Keratinocyte (primary cell): Measurements from ENCODE around the gene RFWD3.

Source experiments
- CTCF ChIP-seq, 3 experiments: IDR thresholded peaks in 1 of 3; conservative IDR thresholded peaks in 1 of 3; optimal IDR thresholded peaks in 1 of 3; 2 replicates in 2 of 3; 3 replicates in 1 of 3; pipeline versions ENCODE3 to v1.5.1; 2011; ENCODE audit warnings: low read length in 3 of 3, mild to moderate bottlenecking in 3 of 3, moderate library complexity in 2 of 3, control low read depth in 1 of 3, inconsistent platforms in 1 of 3; ENCODE audit not compliant: insufficient read depth in 2 of 3; ENCODE audit errors: extremely low read depth in 1 of 3
- EZH2 ChIP-seq: IDR thresholded peaks from one replicate; pipeline ENCODE4 v1.6.1; 2012; ENCODE audit warnings: inconsistent platforms, mild to moderate bottlenecking, low read length, moderate library complexity

- TF ChIP-seq CTCF (optimal IDR thresholded peaks at IDR 0.05 in 1 of 3, IDR thresholded peaks at IDR 0.05 in 1 of 3, conservative IDR thresholded peaks at IDR 0.05 in 1 of 3; ENCODE audit: extremely low read depth in 1 of 3, insufficient read depth in 2 of 3, low read length in 3 of 3) (no peak), EZH2 (no peak)
Measured at GRCh38 chr16:74699666-74700065, 33.0 kb upstream of the RFWD3 start.
